H1 (cell line): ENCODE measurements around the gene BRSK2. TPM values are rescaled to one million over a fixed set of nuclear protein-coding genes. Genes with fewer than 3 reads are reported as not detected.

ENCODE experiments used
- CTCF ChIA-PET: fragments of 300-600 bp; sonication (Branson Sonifier 250); formaldehyde crosslinking; loops from one replicate; lab custom pipeline; 2021; ENCODE audit not compliant: partially characterized antibody; lab: Charles Lee
- POLR2A ChIA-PET: fragments of 300-600 bp; sonication (Branson Sonifier 250); formaldehyde crosslinking; loops from one replicate; lab custom pipeline; 2021; ENCODE audit warnings: inconsistent platforms; ENCODE audit not compliant: partially characterized antibody; lab: Charles Lee
- DNase-seq, 2 experiments: peaks; one replicate each; pipeline versions ENCODE4 v3.0.0 to v3.0.0-alpha.2; 2010 to 2022; ENCODE audit warnings: low spot score in 2 of 2, low read depth in 1 of 2, mixed read lengths in 1 of 2
- FAIRE-seq: peaks from 2 replicates; lab custom pipeline; 2011; peaks lifted over from hg19 to GRCh38; lab: Jason Lieb, UNC
- H2AFZ ChIP-seq: 2 replicates; pipeline ENCODE4 v1.8.1; 2012; ENCODE audit warnings: low read length, inconsistent platforms
- H2AK5ac ChIP-seq: 2 replicates; pipeline ENCODE4 v1.6.1; 2013; ENCODE audit warnings: low read depth, low read length
- H2BK120ac ChIP-seq: replicated peaks from 2 replicates; pipeline ENCODE3; 2013; ENCODE audit warnings: low read depth, low read length, inconsistent platforms
- H2BK12ac ChIP-seq: 2 replicates; pipeline ENCODE4 v1.6.1; 2013; ENCODE audit warnings: low read depth, low read length
- H2BK15ac ChIP-seq: 2 replicates; pipeline ENCODE4 v1.6.1; 2013; ENCODE audit warnings: low read length
- H2BK20ac ChIP-seq: 2 replicates; pipeline ENCODE4 v1.6.1; 2013; ENCODE audit warnings: low read length
- H2BK5ac ChIP-seq: 2 replicates; pipeline ENCODE4 v1.6.1; 2013; ENCODE audit warnings: low read depth, low read length
- H3K14ac ChIP-seq: 2 replicates; pipeline ENCODE4 v1.6.1; 2013; ENCODE audit warnings: inconsistent platforms; ENCODE audit not compliant: insufficient read length
- H3K18ac ChIP-seq: 2 replicates; pipeline ENCODE4 v1.6.1; 2013; ENCODE audit warnings: low read length; ENCODE audit errors: extremely low read depth
- H3K23ac ChIP-seq: 2 replicates; pipeline ENCODE4 v1.6.1; 2013; ENCODE audit warnings: inconsistent platforms; ENCODE audit not compliant: insufficient read length
- H3K23me2 ChIP-seq: 2 replicates; pipeline ENCODE4 v1.6.1; 2013; ENCODE audit warnings: low read depth, low read length
- H3K27ac ChIP-seq: 2 replicates; pipeline ENCODE4 v1.6.1; 2011; ENCODE audit warnings: low read depth, low read length, inconsistent platforms
- H3K27me3 ChIP-seq, 4 experiments: replicated peaks in 1 of 4; 1 replicate in 1 of 4; 2 replicates in 3 of 4; pipeline versions ENCODE4 v1.6.1 to v1.8.1; 2011 to 2013; ENCODE audit warnings: low read length in 3 of 4, mild to moderate bottlenecking in 3 of 4, inconsistent platforms in 2 of 4, mixed read lengths in 2 of 4, moderate library complexity in 1 of 4; ENCODE audit not compliant: control insufficient read depth in 3 of 4, insufficient read depth in 3 of 4; ENCODE audit errors: extremely low read depth in 1 of 4
- H3K36me3 ChIP-seq, 4 experiments: 2 replicates each; pipeline versions ENCODE4 v1.6.1 to v1.8.1; 2011 to 2013; ENCODE audit warnings: mild to moderate bottlenecking in 4 of 4, low read length in 3 of 4, moderate library complexity in 2 of 4, control low read depth in 1 of 4, inconsistent platforms in 1 of 4; ENCODE audit not compliant: insufficient read depth in 4 of 4, control insufficient read depth in 2 of 4
- H3K4ac ChIP-seq: replicated peaks from 2 replicates; pipeline ENCODE3; 2013; ENCODE audit warnings: low read length, low read depth, mixed read lengths, inconsistent platforms; ENCODE audit not compliant: insufficient read length
- H3K4me1 ChIP-seq, 4 experiments: replicated peaks in 1 of 4; 1 replicate in 1 of 4; 2 replicates in 3 of 4; pipeline versions ENCODE4 v1.6.1 to v1.8.1; 2011 to 2013; ENCODE audit warnings: low read length in 3 of 4, inconsistent platforms in 2 of 4, mixed read lengths in 1 of 4; ENCODE audit not compliant: insufficient read depth in 4 of 4, control insufficient read depth in 3 of 4
- H3K4me2 ChIP-seq, 2 experiments: 2 replicates each; pipeline versions ENCODE4 v1.6.1 to v1.8.1; 2011 to 2013; ENCODE audit warnings: low read depth in 2 of 2, low read length in 2 of 2, control low read depth in 1 of 2, inconsistent platforms in 1 of 2, mild to moderate bottlenecking in 1 of 2; ENCODE audit not compliant: insufficient read depth in 1 of 2
- H3K4me3 ChIP-seq, 4 experiments: fragments of 200-600, 300-600 bp in 1 of 4; sonication (generic), shearing (Covaris generic), sonication (Bioruptor Twin) in 1 of 4; 2 replicates each; pipeline versions ENCODE4 v1.5.1 to v1.8.1; 2011 to 2016; ENCODE audit warnings: low read length in 4 of 4, low read depth in 3 of 4, control low read depth in 2 of 4, inconsistent platforms in 2 of 4, mild to moderate bottlenecking in 2 of 4, mixed read lengths in 1 of 4, moderate library complexity in 1 of 4; ENCODE audit not compliant: insufficient read depth in 2 of 4; ENCODE audit errors: extremely low read depth in 1 of 4
- H3K56ac ChIP-seq: replicated peaks from 2 replicates; pipeline ENCODE3; 2013; ENCODE audit warnings: low read depth, mild to moderate bottlenecking, mixed read lengths, low read length, inconsistent platforms; ENCODE audit not compliant: insufficient read length
- H3K79me1 ChIP-seq: 2 replicates; pipeline ENCODE4 v1.6.1; 2013; ENCODE audit warnings: low read depth, low read length, control low read depth
- H3K79me2 ChIP-seq, 2 experiments: 2 replicates each; pipeline versions ENCODE4 v1.6.1 to v1.8.1; 2012 to 2013; ENCODE audit warnings: low read length in 2 of 2, mild to moderate bottlenecking in 2 of 2, inconsistent platforms in 1 of 2; ENCODE audit not compliant: insufficient read depth in 2 of 2, control insufficient read depth in 1 of 2
- H3K9ac ChIP-seq, 4 experiments: replicated peaks in 1 of 4; 1 replicate in 1 of 4; 2 replicates in 3 of 4; pipeline versions ENCODE4 v1.6.1 to v1.8.1; 2011 to 2013; ENCODE audit warnings: low read depth in 3 of 4, low read length in 3 of 4, control low read depth in 2 of 4, mild to moderate bottlenecking in 2 of 4, moderate library complexity in 2 of 4, inconsistent platforms in 1 of 4; ENCODE audit errors: extremely low read depth in 1 of 4
- H3K9me3 ChIP-seq, 2 experiments: 2 replicates each; pipeline versions ENCODE4 v1.6.1 to v1.8.1; 2012 to 2013; ENCODE audit warnings: mild to moderate bottlenecking in 2 of 2, moderate library complexity in 2 of 2, control low read depth in 1 of 2, inconsistent platforms in 1 of 2, low read depth in 1 of 2, low read length in 1 of 2, mixed read lengths in 1 of 2; ENCODE audit not compliant: insufficient read depth in 2 of 2
- H4K20me1 ChIP-seq, 2 experiments: replicated peaks in 1 of 2; 2 replicates each; pipeline versions ENCODE3 to v1.8.1; 2011 to 2013; ENCODE audit warnings: inconsistent platforms in 2 of 2, low read length in 2 of 2, mild to moderate bottlenecking in 1 of 2; ENCODE audit not compliant: insufficient read depth in 2 of 2, control insufficient read depth in 1 of 2
- H4K5ac ChIP-seq: 2 replicates; pipeline ENCODE4 v1.6.1; 2013; ENCODE audit warnings: low read length, low read depth, mixed read lengths, inconsistent platforms; ENCODE audit not compliant: insufficient read length
- H4K8ac ChIP-seq: 2 replicates; pipeline ENCODE4 v1.8.0; 2013; ENCODE audit warnings: mild to moderate bottlenecking, moderate library complexity, low read length, inconsistent platforms; ENCODE audit not compliant: insufficient read depth; ENCODE audit errors: extremely low read depth
- H4K91ac ChIP-seq: replicated peaks from 2 replicates; pipeline ENCODE3; 2013; ENCODE audit warnings: low read length, mixed read lengths, inconsistent platforms; ENCODE audit not compliant: insufficient read length
- CTCF ChIP-seq, 3 experiments: IDR thresholded peaks; 1 replicate in 2 of 3; 2 replicates in 1 of 3; pipeline versions ENCODE4 v1.5.1 to v1.6.1; 2011; ENCODE audit warnings: low read length in 3 of 3, mild to moderate bottlenecking in 3 of 3, inconsistent platforms in 2 of 3, low read depth in 1 of 3, moderate library complexity in 1 of 3; ENCODE audit not compliant: insufficient read depth in 1 of 3; ENCODE audit errors: control extremely low read depth in 1 of 3
- MAFK ChIP-seq: IDR thresholded peaks from 2 replicates; pipeline ENCODE4 v1.6.1; 2012; ENCODE audit warnings: low read depth, mild to moderate bottlenecking, improper control_type of control experiment, low read length
- RNF2 ChIP-seq: fragments of 200-900, 300-1000 bp; sonication (generic); IDR thresholded peaks from 2 replicates; pipeline ENCODE4 v1.7.1; 2016; ENCODE audit warnings: borderline replicate concordance, low read depth, mild to moderate bottlenecking, antibody characterized with exemption, low read length; ENCODE audit not compliant: poor library complexity, severe bottlenecking; ENCODE audit errors: missing control alignments
- SIN3A ChIP-seq, 2 experiments: IDR thresholded peaks in 1 of 2; conservative IDR thresholded peaks in 1 of 2; 2 replicates each; pipeline ENCODE4 v1.6.1; 2011 to 2012; ENCODE audit warnings: low read length in 2 of 2, improper control_type of control experiment in 1 of 2, low read depth in 1 of 2, mild to moderate bottlenecking in 1 of 2
- TAF1 ChIP-seq: IDR thresholded peaks from 2 replicates; pipeline ENCODE4 v1.6.1; 2011; ENCODE audit warnings: mild to moderate bottlenecking, low read depth, low read length
- TBP ChIP-seq: IDR thresholded peaks from 2 replicates; pipeline ENCODE4 v1.6.1; 2011; ENCODE audit warnings: low read depth, low read length, improper control_type of control experiment
- USF2 ChIP-seq: IDR thresholded peaks from 2 replicates; pipeline ENCODE4 v1.6.1; 2011; ENCODE audit warnings: low read length, improper control_type of control experiment
- whole genome bisulfite sequencing, 2 experiments: shearing (Covaris generic) in 1 of 2; methylation state at CpG; one replicate each; pipeline versions ENCODE4 v1.1.6 to v1.1.7; 2013 to 2015; ENCODE audit warnings: low lambda C conversion rate in 2 of 2, mixed read lengths in 2 of 2, inconsistent platforms in 1 of 2, low coverage in 1 of 2, missing lambda C conversion rate in 1 of 2; ENCODE audit not compliant: insufficient replicate concordance in 2 of 2, insufficient coverage in 1 of 2, insufficient read length in 1 of 2; ENCODE audit errors: extremely low coverage in 1 of 2, missing lambda C conversion rate in 1 of 2; 5-methylcytosine and 5-hydroxymethylcytosine counted together
- polyA plus RNA-seq, 7 experiments: library from polyadenylated mRNA; depleted of rRNA in 3 of 7; stranded (reverse) in 5 of 7; unstranded in 2 of 7; fragments of >200 nt in 5 of 7; fragments of 200-250 nt in 2 of 7; gene quantifications; 1 replicate in 5 of 7; 2 replicates in 1 of 7; 4 replicates in 1 of 7; pipeline versions ENCODE4 v1.2.1 to v1.2.3, GENCODE V29; 2011 to 2013; ENCODE audit warnings: missing spikeins in 2 of 7, mixed read lengths in 2 of 7
- total RNA-seq: library from RNA; stranded (reverse); fragmentation: NEBNext Ultra II Directional; extraction: Animal tissue kit (Norgen Biotek cat#: 25700); gene quantifications from 2 replicates; pipeline ENCODE4 v1.2.1, GENCODE V29; 2021

Gene BRSK2
- total and polyA plus RNA-seq, 2 of the 8 experiments (the other 6 are each of a cell fraction or from before 2014, with no cell fraction given): 17.3 to 27.1 TPM

- Histone ChIP-seq H2BK120ac (no peak overlapping the region), H2BK5ac (no peak overlapping the region), H2AK5ac (no peak overlapping the region), H4K8ac (no peak overlapping the region), H3K79me2 (no peaks in the 10 kb centered on the region), H3K27me3 (no peaks in the 10 kb centered on the region), H3K23me2 (no peaks in the 10 kb centered on the region), H2BK12ac (no peak overlapping the region), H3K4ac (no peak overlapping the region), H3K23ac (no peak overlapping the region), H3K9me3 (peaks cover 24 to 48% of the 10 kb centered on the region in 2 experiments; a peak in 3 of 4 replicates), H2BK20ac (no peak overlapping the region), H3K79me1 (no peaks in the 10 kb centered on the region), H4K91ac (no peak overlapping the region), H3K4me1 (no peaks in the 10 kb centered on the region; a peak in 1 of 7 replicates), H3K14ac (no peak overlapping the region), H4K5ac (no peak overlapping the region), H3K36me3 (no peaks in the 10 kb centered on the region), H3K56ac (no peak overlapping the region), H2BK15ac (no peak overlapping the region), H2AFZ (no peak overlapping the region), H3K27ac (no peak overlapping the region), H3K4me2 (no peak overlapping the region), H3K9ac (no peak overlapping the region), H3K4me3 (no peak overlapping the region), H3K18ac (no peak overlapping the region), H4K20me1 (no peaks in the 10 kb centered on the region)
- DNase-seq (no peak), FAIRE-seq (no peak)
- ChIA-PET POLR2A (interaction anchor here (1.1 to 1.6 kb wide), 2 partner anchors 12 to 13 kb away, joined by 3 to 4 read pairs; no protein-coding TSS in a partner anchor), CTCF (no interaction called here)
- 87% methylated on average over 33 of the region's 38 CpGs; no CpG with 5 or more reads in 1 of the 2 experiments for WGBS, 2 experiments
- TF ChIP-seq CTCF (IDR thresholded peaks at IDR 0.05; ENCODE audit: control extremely low read depth in 1 of 3, insufficient read depth in 1 of 3, low read depth in 1 of 3, low read length in 3 of 3) (no peak), SIN3A (conservative IDR thresholded peaks at IDR 0.05 in 1 of 2, IDR thresholded peaks at IDR 0.05 in 1 of 2; ENCODE audit: low read depth in 1 of 2, low read length in 2 of 2) (no peak), RNF2 (no peak), TBP (no peak), TAF1 (no peak), MAFK (no peak), USF2 (no peak)
These were observed 19.3 kb upstream of the BRSK2 start for GRCh38 chr11:1370186-1371025.
